PC-9 (cell line): Measurements from ENCODE around the gene SAFB2. TPM values are rescaled to one million over a fixed set of nuclear protein-coding genes. Genes with fewer than 3 reads are reported as not detected.

Experiments
- BruUV-seq: library from RNA; stranded (reverse); fragments of 400-500 nt; replicated peaks from 2 replicates; lab custom pipeline; 2021; lab: Mats Ljungman, UMichigan
- CTCF ChIA-PET: fragments of 300-600 bp; sonication (Branson Sonifier 250); formaldehyde crosslinking; loops from one replicate; lab custom pipeline; 2022; ENCODE audit warnings: antibody characterized with exemption; lab: Charles Lee
- POLR2A ChIA-PET: fragments of 300-600 bp; sonication (Branson Sonifier 250); formaldehyde crosslinking; loops from one replicate; lab custom pipeline; 2022; ENCODE audit warnings: antibody characterized with exemption; ENCODE audit not compliant: unreplicated experiment; lab: Charles Lee
- DNase-seq, 2 experiments: peaks; one replicate each; pipeline versions ENCODE4 v3.0.0 to v3.0.0-alpha.2; 2015 to 2022; ENCODE audit warnings: mixed read lengths in 1 of 2
- H2AFZ ChIP-seq: fragments of 200-600 bp; sonication (generic); 2 replicates; pipeline ENCODE4 v1.8.1; 2017; ENCODE audit warnings: antibody characterized with exemption
- H3F3A ChIP-seq: fragments of 200-600 bp; sonication (generic); 2 replicates; pipeline ENCODE4 v1.8.1; 2017; ENCODE audit warnings: antibody characterized with exemption, mild to moderate bottlenecking, low read depth; ENCODE audit not compliant: insufficient read depth
- H3K27ac ChIP-seq: fragments of 200-600 bp; sonication (generic); 2 replicates; pipeline ENCODE4 v1.6.1; 2016; ENCODE audit warnings: mixed run types
- H3K27me3 ChIP-seq: fragments of 200-600 bp; sonication (generic); 2 replicates; pipeline ENCODE4 v1.6.1; 2016; ENCODE audit warnings: low read depth, mixed run types; ENCODE audit not compliant: insufficient read depth
- H3K36me3 ChIP-seq: fragments of 200-600 bp; sonication (generic); 2 replicates; pipeline ENCODE4 v1.6.1; 2016; ENCODE audit warnings: low read depth, mixed run types
- H3K4me1 ChIP-seq: fragments of 200-600 bp; sonication (generic); replicated peaks from 2 replicates; pipeline ENCODE4 v1.6.1; 2016; ENCODE audit warnings: mixed run types; ENCODE audit not compliant: insufficient read depth
- H3K4me2 ChIP-seq: fragments of 200-600 bp; sonication (generic); 2 replicates; pipeline ENCODE4 v1.6.1; 2017; ENCODE audit warnings: mixed run types
- H3K4me3 ChIP-seq: fragments of 200-600 bp; sonication (generic); 2 replicates; pipeline ENCODE4 v1.6.1; 2016; ENCODE audit warnings: mixed run types
- H3K79me2 ChIP-seq: fragments of 200-600 bp; sonication (generic); 2 replicates; pipeline ENCODE4 v1.6.1; 2017; ENCODE audit warnings: low read depth, mixed run types
- H3K9me2 ChIP-seq: fragments of 200-600 bp; sonication (generic); 2 replicates; pipeline ENCODE4 v1.8.1; 2017; ENCODE audit warnings: mild to moderate bottlenecking; ENCODE audit not compliant: insufficient read depth
- H3K9me3 ChIP-seq: fragments of 200-600 bp; sonication (generic); 2 replicates; pipeline ENCODE4 v1.8.1; 2016; ENCODE audit warnings: low read depth; ENCODE audit not compliant: insufficient read depth
- H4K20me1 ChIP-seq: fragments of 200-600 bp; sonication (generic); 2 replicates; pipeline ENCODE4 v1.8.1; 2017; ENCODE audit not compliant: insufficient read depth
- CTCF ChIP-seq: fragments of 200-600 bp; sonication (generic); conservative IDR thresholded peaks from 2 replicates; pipeline ENCODE4 v1.6.1; 2017; ENCODE audit warnings: mixed run types, antibody characterized with exemption, mild to moderate bottlenecking, moderate library complexity
- EZH2 ChIP-seq: fragments of 200-600 bp; sonication (generic); IDR thresholded peaks from 2 replicates; pipeline ENCODE4 v1.8.0; 2017; ENCODE audit warnings: antibody characterized with exemption, low read depth
- intact Hi-C: fragments of 100-400 bp; cut with micrococcal nuclease; formaldehyde crosslinking; loops from one replicate; pipeline ENCODE4 v1.10.0; 2022; ENCODE audit not compliant: unreplicated experiment
- total RNA-seq: library from RNA; stranded (reverse); gene quantifications from 2 replicates; pipeline ENCODE4 v1.2.3, GENCODE V29; 2021

SAFB2 gene
- total RNA-seq, 1 experiment from 2014 or later: 43.1 TPM

- H3K4me2 ChIP-seq: no peak overlapping the region
- no peaks in the 10 kb centered on the region for H3K9me2 ChIP-seq
- H3K36me3 ChIP-seq: no peaks in the 10 kb centered on the region
- no peaks in the 10 kb centered on the region for H3K9me3 ChIP-seq
- no peak for DNase-seq
- no peaks in the 10 kb centered on the region for H3F3A ChIP-seq
- H3K79me2 ChIP-seq: no peaks in the 10 kb centered on the region
- H2AFZ ChIP-seq: no peak overlapping the region
- BruUV-seq: no TSS peak
- ChIA-PET POLR2A (no interaction called here), CTCF (no interaction called here)
- H3K27me3 ChIP-seq: no peaks in the 10 kb centered on the region
- TF ChIP-seq EZH2 (no peak), CTCF (no peak)
- H3K27ac ChIP-seq: no peak overlapping the region
- intact Hi-C loops: no loop called here
- H3K4me1 ChIP-seq: no peaks in the 10 kb centered on the region
- no peak overlapping the region for H3K4me3 ChIP-seq
- H4K20me1 ChIP-seq: no peaks in the 10 kb centered on the region; the same call in 1 of the 2 replicates
Measured at GRCh38 chr19:5667751-5668271, 45.2 kb upstream of the SAFB2 start.

- no peaks in the 10 kb centered on the region for H3K79me2 ChIP-seq
- no peak for TF ChIP-seq CTCF
- no peak for TF ChIP-seq EZH2
- no peak overlapping the region for H3K4me3 ChIP-seq
- no peaks in the 10 kb centered on the region for H3F3A ChIP-seq
- BruUV-seq: no TSS peak
- no peak overlapping the region for H3K4me2 ChIP-seq
- no peaks in the 10 kb centered on the region for H3K9me2 ChIP-seq
- no peaks in the 10 kb centered on the region for H3K4me1 ChIP-seq
- H4K20me1 ChIP-seq: no peaks in the 10 kb centered on the region; the same call in 1 of the 2 replicates
- H3K27ac ChIP-seq: no peak overlapping the region
- no peak for DNase-seq
- no peaks in the 10 kb centered on the region for H3K27me3 ChIP-seq
- ChIA-PET POLR2A (no interaction called here), CTCF (no interaction called here)
- H3K9me3 ChIP-seq: no peaks in the 10 kb centered on the region
- no peaks in the 10 kb centered on the region for H3K36me3 ChIP-seq
- no peak overlapping the region for H2AFZ ChIP-seq
- intact Hi-C loops: no loop called here
Measured at GRCh38 chr19:5666921-5667610, 44.5 kb upstream of the SAFB2 start.

- Histone ChIP-seq H3K9me2 (no peaks in the 10 kb centered on the region), H3K27me3 (no peaks in the 10 kb centered on the region), H3K9me3 (no peaks in the 10 kb centered on the region), H3F3A (no peaks in the 10 kb centered on the region), H3K4me2 (no peak overlapping the region), H3K4me1 (no peaks in the 10 kb centered on the region), H2AFZ (no peak overlapping the region), H3K79me2 (no peaks in the 10 kb centered on the region), H3K36me3 (no peaks in the 10 kb centered on the region), H4K20me1 (no peaks in the 10 kb centered on the region; the same call in 1 of the 2 replicates), H3K27ac (no peak overlapping the region), H3K4me3 (no peak overlapping the region)
- ChIA-PET CTCF (no interaction called here), POLR2A (interaction anchor here (0.6 kb wide), 2 partner anchors 207 to 432 kb away, joined by 3 to 9 read pairs; no protein-coding TSS in a partner anchor)
- intact Hi-C loops: no loop called here
- no peak for DNase-seq
- no TSS peak for BruUV-seq
- TF ChIP-seq CTCF (no peak), EZH2 (no peak)
Measured at GRCh38 chr19:5665781-5666513, 43.4 kb upstream of the SAFB2 start.
